GM12892 (cell line): ENCODE results near the gene RLBP1.

Experiments
- DNase-seq: peaks from one replicate; pipeline ENCODE4 v3.0.0; 2011; ENCODE audit not compliant: insufficient read length
- FAIRE-seq: peaks from 2 replicates; lab custom pipeline; 2011; peaks lifted over from hg19 to GRCh38; lab: Jason Lieb, UNC
- POLR2A ChIP-seq: IDR thresholded peaks from 2 replicates; pipeline ENCODE4 v1.6.1; 2011; ENCODE audit warnings: low read depth, low read length, control low read depth
- POLR2AphosphoS5 ChIP-seq: IDR thresholded peaks from 2 replicates; pipeline ENCODE4 v1.6.1; 2011; ENCODE audit warnings: low read depth, low read length, control low read depth
- TAF1 ChIP-seq: IDR thresholded peaks from 2 replicates; pipeline ENCODE4 v1.6.1; 2011; ENCODE audit warnings: low read depth, mild to moderate bottlenecking, control low read depth, low read length, borderline replicate concordance

Gene RLBP1

GRCh38 chr15:89161666-89162065 lies 59.7 kb downstream of the RLBP1 start:
- DNase-seq (no peak), FAIRE-seq (no peak)
- TF ChIP-seq TAF1 (no peak), POLR2AphosphoS5 (no peak), POLR2A (no peak)
